GM19351 (cell line): ENCODE measurements around the gene NEIL1.
"Not testable (repeated sequence)": the region's sequence is repeated elsewhere in the genome, so short reads cannot be mapped to it uniquely, and the experiment has no call there.

Experiments
- ATAC-seq: cut with Tn5 transposase; IDR thresholded peaks from one replicate; pipeline ENCODE4 v1.9.1; 2021; ENCODE audit warnings: mild to moderate bottlenecking, moderate library complexity; ENCODE audit not compliant: unreplicated experiment

The NEIL1 gene

GRCh38 chr15:75332093-75332492 lies 14.7 kb upstream of the NEIL1 start:
- not testable (repeated sequence) for ATAC-seq

GRCh38 chr15:75333654-75334419 lies 13.0 kb upstream of the NEIL1 start:
- ATAC-seq = not testable (repeated sequence)

- no peak for ATAC-seq
These were observed 11.5 kb upstream of the NEIL1 start for GRCh38 chr15:75335313-75335704.

GRCh38 chr15:75335705-75336355 lies 11.0 kb upstream of the NEIL1 start, which contains the start of gene COMMD4:
COMMD4 (plus strand) TSS chr15:75336063; CDS start chr15:75336090, 27 bp downstream.
- ATAC-seq = no peak

- ATAC-seq = no peak
These were observed 8.1 kb upstream of the NEIL1 start for GRCh38 chr15:75338661-75339240.

- ATAC-seq = no peak
These were observed 7.2 kb upstream of the NEIL1 start for GRCh38 chr15:75339531-75340240.

- no peak for ATAC-seq
These were observed 4.6 kb upstream of the NEIL1 start for GRCh38 chr15:75342221-75342620.

GRCh38 chr15:75343953-75344352 lies 2.9 kb upstream of the NEIL1 start:
- not testable (repeated sequence) for ATAC-seq

GRCh38 chr15:75347222-75348033 lies 589 bp downstream of the NEIL1 start:
- ATAC-seq = peak; percentile 48

- no peak for ATAC-seq
These were observed 1.3 kb downstream of the NEIL1 start for GRCh38 chr15:75348034-75348561.

- no peak for ATAC-seq
These were observed 1.9 kb downstream of the NEIL1 start for GRCh38 chr15:75348562-75349350.

- ATAC-seq = not testable (repeated sequence)
These were observed 2.5 kb downstream of the NEIL1 start for GRCh38 chr15:75349351-75349669.

GRCh38 chr15:75349851-75350588 lies 3.2 kb downstream of the NEIL1 start:
- ATAC-seq = peak; percentile 62

GRCh38 chr15:75350601-75351361 lies 3.9 kb downstream of the NEIL1 start:
- ATAC-seq = no peak

- ATAC-seq = no peak
These were observed 5.6 kb downstream of the NEIL1 start for GRCh38 chr15:75352186-75353080.

- ATAC-seq = no peak
These were observed 6.8 kb downstream of the NEIL1 start for GRCh38 chr15:75353604-75354003.

- ATAC-seq = no peak
These were observed 7.6 kb downstream of the NEIL1 start for GRCh38 chr15:75354454-75354853.
